CD4-positive, CD25-positive, alpha-beta regulatory T cell (primary cell): Measurements from ENCODE around the gene ATP2B3. TPM values are rescaled to one million over a fixed set of nuclear protein-coding genes. Genes with fewer than 3 reads are reported as not detected.
A peak's percentile ranks its signal among the peaks of the same experiment; 100 is the strongest.

ENCODE experiments used
- ATAC-seq, 2 donors: fragments of 150-1000 bp; cut with Tn5 transposase; one replicate each; pipeline ENCODE4 v1.10.0; 2021; ENCODE audit warnings: low read depth in 2 of 2, moderate number of reproducible peaks in 2 of 2, moderate library complexity in 1 of 2
- DNase-seq, 3 donors: peaks; one replicate each; pipeline versions ENCODE4 v3.0.0 to v3.0.0-alpha.2; 2012 to 2022; ENCODE audit warnings: mixed read lengths in 1 of 3
- H3K27ac ChIP-seq: one replicate; pipeline ENCODE4 v1.7.0; 2013; ENCODE audit warnings: mild to moderate bottlenecking, low read length; ENCODE audit not compliant: insufficient read depth, poor library complexity, severe bottlenecking
- H3K27me3 ChIP-seq: one replicate; pipeline ENCODE4 v1.7.0; 2013; ENCODE audit warnings: low read length; ENCODE audit not compliant: control insufficient read depth, insufficient read depth
- H3K36me3 ChIP-seq: one replicate; pipeline ENCODE4 v1.7.0; 2013; ENCODE audit warnings: mild to moderate bottlenecking, low read length, moderate library complexity; ENCODE audit not compliant: control insufficient read depth, insufficient read depth
- H3K4me1 ChIP-seq: 2 replicates; pipeline ENCODE4 v1.7.0; 2013; ENCODE audit warnings: mild to moderate bottlenecking, low read length; ENCODE audit not compliant: insufficient read depth, control insufficient read depth, poor library complexity, severe bottlenecking
- H3K4me3 ChIP-seq: one replicate; pipeline ENCODE4 v1.7.0; 2013; ENCODE audit warnings: low read depth, mild to moderate bottlenecking, low read length, moderate library complexity
- H3K9me3 ChIP-seq, 2 experiments: 1 replicate in 1 of 2; 2 replicates in 1 of 2; pipeline ENCODE4 v1.7.0; 2013; ENCODE audit warnings: low read length in 2 of 2, mild to moderate bottlenecking in 1 of 2, moderate library complexity in 1 of 2; ENCODE audit not compliant: control insufficient read depth in 2 of 2
- H3K27ac Mint-ChIP-seq, 3 donors: one replicate each; pipeline ENCODE4 v1.8.0; 2020 to 2022; ENCODE audit warnings: mild to moderate bottlenecking in 3 of 3, mixed read lengths in 3 of 3, moderate library complexity in 2 of 3
- H3K27me3 Mint-ChIP-seq: one replicate; pipeline ENCODE4 v1.8.0; 2022; ENCODE audit warnings: mild to moderate bottlenecking, mixed read lengths
- H3K36me3 Mint-ChIP-seq: one replicate; pipeline ENCODE4 v1.8.0; 2020; ENCODE audit warnings: mixed read lengths
- H3K4me1 Mint-ChIP-seq, 4 donors: one replicate each; pipeline ENCODE4 v1.8.0; 2020 to 2022; ENCODE audit warnings: mixed read lengths in 4 of 4, mild to moderate bottlenecking in 1 of 4
- H3K4me3 Mint-ChIP-seq, 4 donors: one replicate each; pipeline ENCODE4 v1.8.0; 2020 to 2022; ENCODE audit warnings: mild to moderate bottlenecking in 4 of 4, mixed read lengths in 4 of 4, moderate library complexity in 3 of 4
- H3K9me3 Mint-ChIP-seq, 7 donors: one replicate each; pipeline ENCODE4 v1.8.0; 2020 to 2022; ENCODE audit warnings: mixed read lengths in 7 of 7, mild to moderate bottlenecking in 3 of 7, moderate library complexity in 2 of 7
- polyA plus RNA-seq, 4 donors: library from polyadenylated mRNA; unstranded; fragments of 300-500 nt; fragmentation: Illumina TruSeq; gene quantifications; one replicate each; pipeline ENCODE4 v1.2.3, GENCODE V29; 2021
- total RNA-seq: library from RNA; stranded (reverse); gene quantifications from one replicate; pipeline ENCODE4 v1.2.3, GENCODE V29; 2022

ATP2B3 gene
- total and polyA plus RNA-seq, 5 donors from 2014 or later: not detected

DNA sequence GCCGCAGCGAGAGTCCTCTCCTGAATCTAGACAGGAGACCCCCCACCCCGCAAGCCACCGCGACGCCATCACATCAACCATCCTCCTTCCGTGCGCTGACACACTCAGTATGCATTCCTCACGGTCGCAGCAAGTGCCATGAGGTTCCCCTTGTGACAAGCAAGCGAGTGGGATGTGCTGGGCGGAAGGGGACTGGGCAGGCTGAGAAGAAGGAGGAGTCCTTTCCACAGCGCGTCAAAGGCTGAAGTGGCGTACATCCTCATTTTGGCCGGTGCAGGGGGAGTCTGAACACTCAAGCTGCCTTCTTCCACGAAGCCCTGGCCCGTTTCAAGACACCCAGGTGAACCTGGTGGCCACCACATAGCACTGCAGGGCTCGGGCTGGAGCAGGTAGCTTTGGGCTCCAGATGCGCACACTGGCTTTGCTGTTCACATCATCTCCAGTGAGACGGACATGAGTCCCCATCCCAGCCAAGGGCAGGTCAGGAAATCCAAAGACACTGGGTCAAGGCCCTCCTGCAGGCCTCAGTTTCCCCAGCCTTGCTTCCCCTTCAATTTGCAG, 51.1 kb downstream of the ATP2B3 start:
- H3K27me3 ChIP-seq: no peaks in the 10 kb centered on the region
- Mint-ChIP-seq H3K4me1 (peaks cover 0 to 4% (median 0%) of the 10 kb centered on the region in 4 donors), H3K27ac (no peak overlapping the region), H3K9me3 (no peaks in the 10 kb centered on the region), H3K4me3 (no peak overlapping the region), H3K36me3 (no peaks in the 10 kb centered on the region), H3K27me3 (no peaks in the 10 kb centered on the region)
- no peaks in the 10 kb centered on the region for H3K36me3 ChIP-seq
- DNase-seq (no peak), ATAC-seq (no peak)
- no peaks in the 10 kb centered on the region for H3K9me3 ChIP-seq
- no peak overlapping the region for H3K27ac ChIP-seq
- H3K4me1 ChIP-seq: no peaks in the 10 kb centered on the region
- H3K4me3 ChIP-seq: no peak overlapping the region

DNA sequence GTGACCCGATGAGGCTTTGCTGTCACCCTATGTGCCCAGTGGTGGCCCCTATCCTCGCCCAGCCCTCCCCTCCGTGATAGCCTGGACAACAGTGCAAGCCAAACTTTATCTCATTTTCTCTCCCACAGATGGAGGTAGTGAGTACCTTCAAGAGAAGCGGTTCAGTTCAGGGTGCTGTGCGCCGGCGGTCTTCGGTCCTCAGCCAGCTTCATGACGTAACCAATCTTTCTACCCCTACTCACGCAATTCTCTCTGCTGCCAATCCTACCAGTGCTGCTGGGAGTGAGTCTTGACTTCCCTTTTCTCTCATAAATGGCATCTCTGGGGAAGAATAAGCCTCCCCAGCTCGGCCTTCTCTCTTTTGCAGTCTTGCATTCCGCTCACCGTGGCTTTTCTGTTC, 52.0 kb downstream of the ATP2B3 start:
- H3K27me3 Mint-ChIP-seq: no peaks in the 10 kb centered on the region
- H3K4me3 Mint-ChIP-seq: no peak overlapping the region
- no peaks in the 10 kb centered on the region for H3K4me1 ChIP-seq

DNA sequence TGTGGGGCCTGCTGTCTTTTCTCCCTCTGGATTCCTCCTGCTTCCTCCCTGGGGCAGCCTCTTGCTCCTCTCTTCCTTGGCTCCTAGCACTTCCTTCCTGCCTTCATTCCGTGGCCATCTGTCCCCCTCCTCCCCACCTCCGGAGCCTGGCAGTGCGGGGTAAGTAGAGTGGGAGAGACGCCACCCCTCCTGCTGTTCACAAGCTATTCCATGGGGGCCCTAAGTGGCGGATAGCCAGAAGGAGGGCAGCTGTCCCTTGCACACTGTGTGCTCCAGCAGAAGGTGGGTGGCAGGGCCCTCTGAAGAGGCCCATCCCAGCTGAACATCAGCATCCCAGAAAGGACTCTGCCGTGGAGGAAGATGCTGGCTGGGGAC, 54.1 kb downstream of the ATP2B3 start:
- Histone ChIP-seq H3K4me1 (no peaks in the 10 kb centered on the region), H3K9me3 (no peaks in the 10 kb centered on the region), H3K27ac (no peak overlapping the region), H3K4me3 (no peak overlapping the region), H3K36me3 (no peaks in the 10 kb centered on the region), H3K27me3 (no peaks in the 10 kb centered on the region)
- no peak for ATAC-seq
- no peaks in the 10 kb centered on the region for H3K27me3 Mint-ChIP-seq
- H3K4me1 Mint-ChIP-seq: peaks cover 0 to 4% (median 0%) of the 10 kb centered on the region in 4 donors
- H3K4me3 Mint-ChIP-seq: no peak overlapping the region
- no peaks in the 10 kb centered on the region for H3K36me3 Mint-ChIP-seq
- H3K27ac Mint-ChIP-seq: peak overlapping the region in 1 of 3 donors; percentile 46
- DNase-seq: no peak
- no peaks in the 10 kb centered on the region for H3K9me3 Mint-ChIP-seq

More for the DNA sequence above, 52.0 kb downstream of the ATP2B3 start:
- no peaks in the 10 kb centered on the region for H3K36me3 ChIP-seq
- Mint-ChIP-seq H3K4me1 (peaks cover 0 to 4% (median 0%) of the 10 kb centered on the region in 4 donors), H3K27ac (peak overlapping the region in 1 of 3 donors; percentile 94), H3K9me3 (no peaks in the 10 kb centered on the region), H3K36me3 (no peaks in the 10 kb centered on the region)
- H3K27me3 ChIP-seq: no peaks in the 10 kb centered on the region
- no peak overlapping the region for H3K27ac ChIP-seq
- no peaks in the 10 kb centered on the region for H3K9me3 ChIP-seq
- no peak for ATAC-seq
- no peak for DNase-seq
- H3K4me3 ChIP-seq: no peak overlapping the region

DNA sequence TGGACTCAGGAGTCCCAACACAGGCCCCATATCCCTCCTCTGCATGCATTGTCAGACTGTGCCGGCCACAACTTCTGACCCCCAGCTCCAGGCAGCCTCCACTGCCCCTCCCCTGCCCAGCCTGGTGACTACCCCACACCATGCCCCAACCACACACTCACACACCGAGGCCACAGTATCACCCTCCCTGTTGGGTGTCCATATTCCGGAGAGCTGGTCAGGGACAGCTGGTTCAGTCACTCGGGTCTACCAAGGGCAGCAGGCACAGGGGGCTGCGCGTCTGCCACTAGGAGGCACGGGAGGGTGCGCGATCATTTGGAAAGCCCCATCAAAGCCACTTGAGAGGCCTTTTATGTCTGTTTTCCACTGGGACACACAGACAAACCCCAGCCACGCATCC, 55.2 kb downstream of the ATP2B3 start:
- ATAC-seq: no peak
- H3K4me3 ChIP-seq: no peak overlapping the region
- H3K4me3 Mint-ChIP-seq: no peak overlapping the region
- no peaks in the 10 kb centered on the region for H3K9me3 Mint-ChIP-seq
- DNase-seq: no peak
- H3K36me3 ChIP-seq: no peaks in the 10 kb centered on the region
- H3K4me1 Mint-ChIP-seq: peaks cover 0 to 4% (median 0%) of the 10 kb centered on the region in 4 donors
- no peaks in the 10 kb centered on the region for H3K4me1 ChIP-seq
- H3K27ac ChIP-seq: no peak overlapping the region
- no peaks in the 10 kb centered on the region for H3K27me3 ChIP-seq
- H3K36me3 Mint-ChIP-seq: no peaks in the 10 kb centered on the region
- no peaks in the 10 kb centered on the region for H3K27me3 Mint-ChIP-seq
- no peaks in the 10 kb centered on the region for H3K9me3 ChIP-seq
- no peak overlapping the region for H3K27ac Mint-ChIP-seq

DNA sequence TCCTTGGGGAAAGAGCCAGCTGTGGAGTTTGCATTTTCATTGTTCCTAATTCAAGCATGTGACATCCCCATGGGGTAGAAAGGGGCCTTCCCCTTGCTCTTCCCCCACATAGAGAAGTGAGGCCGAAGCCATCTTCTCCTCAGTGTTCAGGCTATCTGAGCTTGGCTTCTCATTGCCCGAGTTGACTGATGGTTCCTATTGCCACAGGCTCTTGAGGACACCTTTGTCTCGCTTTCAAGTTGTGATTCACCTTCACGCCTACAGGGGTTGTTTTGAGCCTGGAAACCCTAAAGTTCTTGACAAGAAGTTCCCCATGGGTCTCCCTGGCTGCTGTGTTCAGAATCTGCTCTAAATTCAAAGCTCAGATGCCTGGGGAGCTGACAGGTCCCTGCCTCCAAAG, 56.5 kb downstream of the ATP2B3 start:
- H3K4me1 ChIP-seq: no peaks in the 10 kb centered on the region
- no peaks in the 10 kb centered on the region for H3K36me3 ChIP-seq
- Mint-ChIP-seq H3K4me1 (peaks cover 0 to 4% (median 0%) of the 10 kb centered on the region in 4 donors), H3K36me3 (no peaks in the 10 kb centered on the region), H3K9me3 (no peaks in the 10 kb centered on the region), H3K4me3 (no peak overlapping the region), H3K27me3 (no peaks in the 10 kb centered on the region), H3K27ac (peak overlapping the region in 1 of 3 donors; percentile 38)
- H3K4me3 ChIP-seq: no peak overlapping the region
- no peak overlapping the region for H3K27ac ChIP-seq
- peak in 1 of 3 donors; percentile 37 for DNase-seq
- no peaks in the 10 kb centered on the region for H3K9me3 ChIP-seq
- no peaks in the 10 kb centered on the region for H3K27me3 ChIP-seq
- no peak for ATAC-seq

DNA sequence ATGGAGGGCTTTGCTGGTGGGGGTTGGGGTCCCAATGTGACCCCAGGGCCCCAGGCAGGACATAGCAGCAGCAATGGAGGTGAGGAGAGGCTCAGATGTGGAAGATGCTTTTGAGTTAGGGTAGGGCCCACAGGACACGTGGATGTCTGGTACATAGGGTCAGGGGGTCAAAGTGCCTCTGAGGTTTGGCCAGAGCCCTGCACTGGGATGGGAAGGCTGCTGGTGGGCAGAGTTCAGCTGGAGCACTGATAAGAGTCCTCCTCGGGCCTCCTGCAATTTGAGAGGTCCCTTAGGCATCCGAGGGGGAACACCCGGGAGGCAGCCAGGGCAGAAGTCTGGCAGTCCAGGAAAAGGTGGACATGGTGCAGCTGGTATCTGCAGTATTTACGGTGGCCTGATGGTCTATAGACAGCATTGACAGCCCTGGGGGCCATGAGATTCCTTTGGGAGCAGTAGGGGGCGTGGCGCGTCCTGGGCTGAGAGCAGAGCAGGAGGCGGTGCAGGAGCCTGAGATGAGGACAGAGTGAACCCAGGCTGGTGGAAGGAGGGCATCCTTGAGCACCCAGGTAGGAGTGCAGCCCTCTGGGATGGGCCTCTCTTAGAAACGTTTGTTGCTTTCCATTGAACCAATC, 58.9 kb downstream of the ATP2B3 start:
- peaks cover 0 to 9% (median 3%) of the 10 kb centered on the region in 4 donors for H3K4me1 Mint-ChIP-seq
- ATAC-seq (no peak), DNase-seq (no peak)
- Histone ChIP-seq H3K4me1 (no peaks in the 10 kb centered on the region), H3K27ac (no peak overlapping the region), H3K4me3 (no peak overlapping the region), H3K36me3 (no peaks in the 10 kb centered on the region), H3K9me3 (no peaks in the 10 kb centered on the region), H3K27me3 (no peaks in the 10 kb centered on the region)
- H3K4me3 Mint-ChIP-seq: no peak overlapping the region
- H3K27me3 Mint-ChIP-seq: no peaks in the 10 kb centered on the region
- H3K36me3 Mint-ChIP-seq: no peaks in the 10 kb centered on the region
- no peaks in the 10 kb centered on the region for H3K9me3 Mint-ChIP-seq
- no peak overlapping the region for H3K27ac Mint-ChIP-seq

DNA sequence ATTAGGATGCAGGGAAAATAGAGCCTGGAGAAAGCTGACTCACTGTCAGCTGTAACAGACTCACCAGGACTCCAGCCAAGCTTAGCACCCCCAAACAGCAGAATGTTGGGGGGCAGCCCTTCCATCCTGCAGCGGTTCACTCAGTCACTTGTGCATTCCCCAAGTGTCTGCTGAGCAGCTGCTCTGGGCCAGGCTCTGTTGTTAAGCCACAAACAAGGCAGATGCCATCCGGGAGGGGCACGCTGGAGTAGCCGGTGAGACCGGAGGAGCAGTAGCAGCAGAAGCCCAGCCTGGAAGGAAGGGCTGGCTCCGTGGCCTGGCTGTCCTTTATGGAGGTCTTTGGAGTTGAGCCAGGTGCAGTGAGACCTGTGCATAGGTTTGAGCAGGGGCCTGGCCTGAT, 59.5 kb downstream of the ATP2B3 start:
- Mint-ChIP-seq H3K27ac (no peak overlapping the region), H3K36me3 (no peaks in the 10 kb centered on the region), H3K27me3 (no peaks in the 10 kb centered on the region), H3K9me3 (no peaks in the 10 kb centered on the region), H3K4me3 (no peak overlapping the region), H3K4me1 (peaks cover 0 to 11% (median 3%) of the 10 kb centered on the region in 4 donors)
- no peaks in the 10 kb centered on the region for H3K36me3 ChIP-seq
- H3K4me1 ChIP-seq: no peaks in the 10 kb centered on the region
- no peak overlapping the region for H3K27ac ChIP-seq
- DNase-seq: no peak
- no peaks in the 10 kb centered on the region for H3K27me3 ChIP-seq
- no peak for ATAC-seq
- H3K9me3 ChIP-seq: no peaks in the 10 kb centered on the region
- no peak overlapping the region for H3K4me3 ChIP-seq

DNA sequence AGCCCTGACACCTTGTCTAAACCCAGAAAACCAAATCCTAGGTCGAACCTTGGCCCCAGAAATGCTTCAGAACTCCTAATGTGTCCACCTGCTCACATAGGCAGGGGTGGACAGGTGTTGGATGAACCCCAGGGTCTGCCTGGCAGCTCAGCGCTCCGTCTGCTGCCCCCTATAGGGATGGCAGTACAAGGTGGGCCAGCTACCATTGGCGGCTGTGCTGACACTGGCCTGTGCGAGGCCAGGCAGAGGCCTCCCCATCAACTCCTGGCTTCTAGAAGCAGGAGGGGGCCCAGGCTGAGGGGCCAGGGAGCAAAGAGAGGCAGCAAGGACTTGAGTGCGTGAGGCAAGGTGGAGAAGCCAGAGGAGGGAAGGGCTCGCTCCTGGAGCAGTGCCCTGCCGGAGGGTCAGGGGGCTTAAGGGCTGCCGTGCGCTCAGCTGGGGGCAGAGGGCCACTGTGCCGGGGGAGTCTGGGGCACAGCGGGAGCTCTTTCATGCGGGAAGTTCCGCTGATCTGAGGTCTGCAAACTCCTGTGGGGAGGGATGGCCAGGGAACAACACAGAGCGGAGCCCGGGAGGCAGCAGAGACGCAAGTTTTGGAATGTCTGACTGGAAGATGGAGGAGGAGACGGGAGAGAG, 60.9 kb downstream of the ATP2B3 start:
- Mint-ChIP-seq H3K4me1 (peaks cover 5 to 24% (median 11%) of the 10 kb centered on the region in 4 donors), H3K36me3 (no peaks in the 10 kb centered on the region), H3K27ac (no peak overlapping the region), H3K9me3 (no peaks in the 10 kb centered on the region), H3K4me3 (no peak overlapping the region), H3K27me3 (no peaks in the 10 kb centered on the region)
- ATAC-seq (no peak), DNase-seq (no peak)
- Histone ChIP-seq H3K27ac (no peak overlapping the region), H3K4me1 (peaks cover 12% of the 10 kb centered on the region), H3K4me3 (no peak overlapping the region), H3K27me3 (no peaks in the 10 kb centered on the region), H3K9me3 (no peaks in the 10 kb centered on the region), H3K36me3 (no peaks in the 10 kb centered on the region)
